Fibroblast of upper back skin (primary cell): ENCODE results near the gene RAP1GAP2.
A peak's percentile ranks its signal among the peaks of the same experiment; 100 is the strongest.

Experiments
- DNase-seq: peaks from one replicate; pipeline ENCODE4 v3.0.0-alpha.2; 2013

RAP1GAP2 gene

GRCh38 chr17:2921443-2921842 lies 125.2 kb downstream of the RAP1GAP2 start:
- DNase-seq = no peak

- DNase-seq = peak; percentile 39
These were observed 128.0 kb downstream of the RAP1GAP2 start for GRCh38 chr17:2924211-2924610.

- no peak for DNase-seq
These were observed 128.8 kb downstream of the RAP1GAP2 start for GRCh38 chr17:2925011-2925410.

- DNase-seq = no peak
These were observed 129.9 kb downstream of the RAP1GAP2 start for GRCh38 chr17:2926019-2926650.

- no peak for DNase-seq
These were observed 132.2 kb downstream of the RAP1GAP2 start for GRCh38 chr17:2928294-2928890.

GRCh38 chr17:2929881-2930533 lies 133.8 kb downstream of the RAP1GAP2 start:
- peak; percentile 9 for DNase-seq

- DNase-seq = no peak
These were observed 135.6 kb downstream of the RAP1GAP2 start for GRCh38 chr17:2931876-2932275.

- no peak for DNase-seq
These were observed 136.7 kb downstream of the RAP1GAP2 start for GRCh38 chr17:2932946-2933345.

- no peak for DNase-seq
These were observed 137.4 kb downstream of the RAP1GAP2 start for GRCh38 chr17:2933606-2934005.

GRCh38 chr17:2935632-2936031 lies 139.4 kb downstream of the RAP1GAP2 start:
- DNase-seq = no peak

GRCh38 chr17:2936351-2936750 lies 140.1 kb downstream of the RAP1GAP2 start:
- DNase-seq = no peak

GRCh38 chr17:2936771-2937321 lies 140.6 kb downstream of the RAP1GAP2 start:
- no peak for DNase-seq

GRCh38 chr17:2937331-2938003 lies 141.2 kb downstream of the RAP1GAP2 start:
- DNase-seq = no peak

- no peak for DNase-seq
These were observed 143.6 kb downstream of the RAP1GAP2 start for GRCh38 chr17:2939714-2940351.

GRCh38 chr17:2940352-2940751 lies 144.1 kb downstream of the RAP1GAP2 start:
- DNase-seq = no peak

GRCh38 chr17:2943981-2944380 lies 147.7 kb downstream of the RAP1GAP2 start:
- DNase-seq = no peak

GRCh38 chr17:2945299-2945698 lies 149.1 kb downstream of the RAP1GAP2 start:
- no peak for DNase-seq

GRCh38 chr17:2946144-2946543 lies 149.9 kb downstream of the RAP1GAP2 start:
- DNase-seq = no peak

GRCh38 chr17:2947588-2947950 lies 151.3 kb downstream of the RAP1GAP2 start:
- no peak for DNase-seq

- no peak for DNase-seq
These were observed 151.8 kb downstream of the RAP1GAP2 start for GRCh38 chr17:2947996-2948550.

- no peak for DNase-seq
These were observed 152.7 kb downstream of the RAP1GAP2 start for GRCh38 chr17:2948721-2949468.

GRCh38 chr17:2949469-2950044 lies 153.3 kb downstream of the RAP1GAP2 start:
- DNase-seq = no peak
